Astrocyte of the spinal cord (primary cell): Measurements from ENCODE around the gene AOPEP.

Experiments used
- DNase-seq: peaks from one replicate; pipeline ENCODE4 v3.0.0; 2011; ENCODE audit warnings: low read depth, low spot score
- H3K4me3 ChIP-seq: 2 replicates; pipeline ENCODE4 v1.5.1; 2011; ENCODE audit warnings: low read depth, mild to moderate bottlenecking, low read length, moderate library complexity
- CTCF ChIP-seq: IDR thresholded peaks from 2 replicates; pipeline ENCODE4 v1.5.1; 2012; ENCODE audit warnings: low read depth, mild to moderate bottlenecking, low read length, inconsistent platforms
- in situ Hi-C: cut with HindIII; loops from 2 replicates; pipeline ENCODE4 v1.10.0; 2017; ENCODE audit warnings: low sequenced_read_pairs

AOPEP gene

GRCh38 chr9:94726495-94727191 is at the start of gene AOPEP:
Gene AOPEP, plus strand, starts transcription at chr9:94726699. Its CDS starts 33,085 bp downstream, at chr9:94759784.
- peak; percentile 95 for DNase-seq
- TF ChIP-seq CTCF: no peak
- peak within 1 kb of the TSS; percentile 91 for H3K4me3 ChIP-seq
- in situ Hi-C loops: no loop called here

DNA sequence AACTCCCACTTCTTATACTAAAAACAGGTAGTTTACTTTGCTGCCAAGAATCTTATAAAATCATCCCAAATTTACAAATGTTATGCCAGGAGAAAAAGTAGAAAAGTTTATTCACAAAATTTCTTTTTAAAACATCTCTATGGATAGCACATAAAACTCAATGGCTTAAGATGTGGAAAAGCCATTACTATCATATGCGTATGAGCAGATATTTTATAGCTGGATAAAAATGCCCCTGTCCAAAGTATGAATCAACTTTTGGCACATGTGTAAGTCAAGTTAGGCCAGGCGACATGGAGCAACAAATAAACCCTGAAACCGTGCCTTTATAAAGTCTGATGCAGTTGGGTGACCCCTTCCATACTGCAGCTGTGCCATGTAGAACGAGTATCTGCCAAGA is 48.6 kb upstream of the AOPEP start:
- no peak for DNase-seq
- no peak overlapping the region for H3K4me3 ChIP-seq
- in situ Hi-C loops: loop anchor here (25.0 kb wide), 1 partner anchor 459 kb away; no protein-coding TSS in a partner anchor
- no peak for TF ChIP-seq CTCF

GRCh38 chr9:94679587-94679986 is 46.9 kb upstream of the AOPEP start:
- in situ Hi-C loops: loop anchor here (25.0 kb wide), 1 partner anchor 458 kb away; no protein-coding TSS in a partner anchor
- H3K4me3 ChIP-seq: no peak overlapping the region
- TF ChIP-seq CTCF: no peak
- DNase-seq: no peak

DNA sequence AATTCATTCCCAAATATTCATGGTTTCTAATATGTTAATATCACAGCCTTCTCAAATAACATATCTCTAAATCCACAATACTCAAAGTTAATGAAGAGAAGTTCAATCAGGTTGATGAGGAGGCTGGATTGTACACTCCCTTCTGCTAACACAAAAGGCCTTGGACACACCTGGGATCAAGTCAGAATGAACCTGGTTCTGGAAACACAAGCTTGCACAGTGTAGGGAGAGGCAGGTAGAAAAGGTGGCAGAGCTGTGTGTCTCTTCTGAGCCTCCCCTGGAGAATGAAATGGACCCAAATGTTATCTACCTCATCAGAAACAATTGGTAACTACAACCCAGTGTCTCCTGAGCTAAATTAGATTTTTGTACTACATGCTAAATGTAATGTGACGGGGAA is 46.5 kb upstream of the AOPEP start:
- in situ Hi-C loops: loop anchor here (25.0 kb wide), 1 partner anchor 457 kb away; no protein-coding TSS in a partner anchor
- no peak for DNase-seq
- no peak overlapping the region for H3K4me3 ChIP-seq
- TF ChIP-seq CTCF: no peak

DNA sequence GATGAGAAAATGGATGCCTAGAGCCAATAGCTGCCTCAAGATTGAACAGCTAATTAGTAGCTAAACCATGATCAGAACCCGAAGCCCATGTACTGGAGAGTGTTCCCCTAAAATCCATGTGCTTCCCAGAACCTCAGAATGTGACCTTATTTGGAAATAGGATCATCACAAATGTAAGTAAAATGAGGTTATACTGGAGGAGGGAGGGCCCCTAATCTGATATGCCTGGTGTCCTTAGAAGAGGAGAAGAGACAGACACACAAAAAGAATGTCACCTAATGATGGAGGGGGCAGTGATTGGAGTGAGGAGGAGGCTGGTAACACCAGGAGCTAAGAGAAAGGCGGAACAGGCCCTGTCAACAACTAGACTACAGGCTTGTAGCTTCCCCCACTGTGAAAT is 45.9 kb upstream of the AOPEP start:
- in situ Hi-C loops: loop anchor here (25.0 kb wide), 1 partner anchor 457 kb away; no protein-coding TSS in a partner anchor
- H3K4me3 ChIP-seq: no peak overlapping the region
- DNase-seq: no peak
- TF ChIP-seq CTCF: no peak

- peak; percentile 81 for DNase-seq
- TF ChIP-seq CTCF: peak; percentile 72
- H3K4me3 ChIP-seq: no peak overlapping the region
- in situ Hi-C loops: loop anchor here (25.0 kb wide), 1 partner anchor 456 kb away; no protein-coding TSS in a partner anchor
These were observed 45.0 kb upstream of the AOPEP start for GRCh38 chr9:94681508-94681907.
